Keratinocyte (primary cell): ENCODE data around the gene CORO2A. TPM values are rescaled to one million over a fixed set of nuclear protein-coding genes. Genes with fewer than 3 reads are reported as not detected.

ENCODE experiments used
- DNase-seq: peaks from one replicate; pipeline ENCODE4 v3.0.0-alpha.2; 2011; ENCODE audit warnings: low read depth, missing footprints, low spot score
- FAIRE-seq: peaks from 2 replicates; lab custom pipeline; 2011; peaks lifted over from hg19 to GRCh38; lab: Jason Lieb, UNC
- H2AFZ ChIP-seq: 2 replicates; pipeline ENCODE4 v1.6.0; 2012; ENCODE audit warnings: low read length, control low read depth, inconsistent platforms; ENCODE audit not compliant: control insufficient read depth
- H3K27ac ChIP-seq: 2 replicates; pipeline ENCODE4 v1.5.1; 2011; ENCODE audit warnings: low read length; ENCODE audit not compliant: control insufficient read depth, insufficient read depth
- H3K27me3 ChIP-seq: 3 replicates; pipeline ENCODE4 v1.6.0; 2011; ENCODE audit warnings: low read length; ENCODE audit not compliant: control insufficient read depth, insufficient read depth; ENCODE audit errors: extremely low read depth
- H3K36me3 ChIP-seq, 2 experiments: 2 replicates in 1 of 2; 3 replicates in 1 of 2; pipeline ENCODE4 v1.5.1; 2011; ENCODE audit warnings: low read length in 2 of 2, mild to moderate bottlenecking in 1 of 2; ENCODE audit not compliant: control insufficient read depth in 2 of 2, insufficient read depth in 2 of 2; ENCODE audit errors: extremely low read depth in 1 of 2
- H3K4me1 ChIP-seq: 3 replicates; pipeline ENCODE4 v1.5.1; 2011; ENCODE audit warnings: low read length; ENCODE audit not compliant: control insufficient read depth, insufficient read depth; ENCODE audit errors: extremely low read depth
- H3K4me2 ChIP-seq: 3 replicates; pipeline ENCODE4 v1.6.0; 2011; ENCODE audit warnings: low read depth, low read length; ENCODE audit not compliant: control insufficient read depth, insufficient read depth; ENCODE audit errors: extremely low read depth
- H3K4me3 ChIP-seq, 3 experiments: fragments of 200-600 bp in 1 of 3; sonication (generic) in 1 of 3; 2 replicates in 2 of 3; 3 replicates in 1 of 3; pipeline ENCODE4 v1.5.1; 2011 to 2016; ENCODE audit warnings: low read length in 3 of 3, mild to moderate bottlenecking in 3 of 3, control low read depth in 2 of 3, inconsistent platforms in 1 of 3, low read depth in 1 of 3, mixed read lengths in 1 of 3, mixed run types in 1 of 3, moderate library complexity in 1 of 3; ENCODE audit not compliant: control insufficient read depth in 2 of 3, insufficient read depth in 2 of 3; ENCODE audit errors: extremely low read depth in 1 of 3
- H3K79me2 ChIP-seq: 2 replicates; pipeline ENCODE4 v1.6.0; 2012; ENCODE audit warnings: low read length; ENCODE audit not compliant: control insufficient read depth, insufficient read depth
- H3K9ac ChIP-seq: 3 replicates; pipeline ENCODE4 v1.6.0; 2011; ENCODE audit warnings: low read length; ENCODE audit not compliant: control insufficient read depth, insufficient read depth; ENCODE audit errors: extremely low read depth
- H3K9me1 ChIP-seq: 3 replicates; pipeline ENCODE4 v1.6.0; 2011; ENCODE audit warnings: low read length; ENCODE audit not compliant: control insufficient read depth, insufficient read depth; ENCODE audit errors: extremely low read depth
- H3K9me3 ChIP-seq: 2 replicates; pipeline ENCODE4 v1.5.1; 2012; ENCODE audit warnings: low read depth, low read length; ENCODE audit not compliant: control insufficient read depth
- H4K20me1 ChIP-seq: 3 replicates; pipeline ENCODE4 v1.6.0; 2011; ENCODE audit warnings: low read length; ENCODE audit not compliant: control insufficient read depth, insufficient read depth; ENCODE audit errors: extremely low read depth
- EZH2 ChIP-seq: IDR thresholded peaks from one replicate; pipeline ENCODE4 v1.6.1; 2012; ENCODE audit warnings: inconsistent platforms, mild to moderate bottlenecking, low read length, moderate library complexity
- dilution Hi-C: fragments of 300-500 bp; cut with MboI; formaldehyde crosslinking; loops from one replicate; pipeline ENCODE4 v1.7.0; 2020; ENCODE audit warnings: low sequenced_read_pairs; ENCODE audit not compliant: extremely low pct_ligation_motif_present
- polyA plus RNA-seq, 5 experiments: library from polyadenylated mRNA; depleted of rRNA in 3 of 5; stranded (reverse) in 3 of 5; stranded (forward) in 1 of 5; unstranded in 1 of 5; fragments of >200 nt; gene quantifications; 1 replicate in 1 of 5; 2 replicates in 3 of 5; 3 replicates in 1 of 5; pipeline versions ENCODE4 v1.2.1 to v1.2.3, GENCODE V29; 2011 to 2012; ENCODE audit warnings: missing spikeins in 2 of 5, low read depth in 1 of 5, low replicate concordance in 1 of 5
- TF ChIP-seq, protein P1 (sequence below), 3 experiments: IDR thresholded peaks in 1 of 3; conservative IDR thresholded peaks in 1 of 3; optimal IDR thresholded peaks in 1 of 3; 2 replicates in 2 of 3; 3 replicates in 1 of 3; pipeline versions ENCODE3 to v1.5.1; 2011; ENCODE audit warnings: low read length in 3 of 3, mild to moderate bottlenecking in 3 of 3, moderate library complexity in 2 of 3, control low read depth in 1 of 3, inconsistent platforms in 1 of 3; ENCODE audit not compliant: insufficient read depth in 2 of 3; ENCODE audit errors: extremely low read depth in 1 of 3

CORO2A gene
- polyA plus RNA-seq, 1 donor (not counting 4 experiments of a cell fraction or from before 2014, with no cell fraction given) = 31.7 TPM

DNA sequence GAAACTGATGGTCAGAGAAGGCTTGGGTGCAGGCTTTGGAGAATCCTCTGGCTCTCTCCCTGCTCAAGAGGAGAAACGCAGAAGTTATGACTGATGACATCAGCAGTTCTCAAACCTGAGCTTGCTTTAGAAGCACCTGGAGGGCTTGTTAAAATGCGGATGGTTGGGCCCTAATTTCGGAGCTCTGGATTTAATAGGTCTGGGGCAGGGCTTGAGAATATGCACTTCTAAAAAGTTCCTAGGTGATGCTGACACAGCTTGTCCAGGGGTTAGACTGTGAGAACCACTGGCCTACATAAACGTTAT lies 36.6 kb upstream of the CORO2A start:
- no peak overlapping the region for H3K27ac ChIP-seq
- peaks cover 9% of the 10 kb centered on the region for H3K4me1 ChIP-seq
- H3K9me3 ChIP-seq = no peaks in the 10 kb centered on the region
- dilution Hi-C loops = no loop called here
- H3K4me2 ChIP-seq = no peak overlapping the region
- FAIRE-seq (no peak), DNase-seq (no peak)
- peaks cover 2% of the 10 kb centered on the region for H3K9me1 ChIP-seq
- H3K79me2 ChIP-seq = peaks cover 14% of the 10 kb centered on the region
- no peaks in the 10 kb centered on the region for H4K20me1 ChIP-seq
- no peak overlapping the region for H3K4me3 ChIP-seq
- H3K9ac ChIP-seq = no peak overlapping the region
- no peak overlapping the region for H2AFZ ChIP-seq
- TF ChIP-seq, protein P1, sequence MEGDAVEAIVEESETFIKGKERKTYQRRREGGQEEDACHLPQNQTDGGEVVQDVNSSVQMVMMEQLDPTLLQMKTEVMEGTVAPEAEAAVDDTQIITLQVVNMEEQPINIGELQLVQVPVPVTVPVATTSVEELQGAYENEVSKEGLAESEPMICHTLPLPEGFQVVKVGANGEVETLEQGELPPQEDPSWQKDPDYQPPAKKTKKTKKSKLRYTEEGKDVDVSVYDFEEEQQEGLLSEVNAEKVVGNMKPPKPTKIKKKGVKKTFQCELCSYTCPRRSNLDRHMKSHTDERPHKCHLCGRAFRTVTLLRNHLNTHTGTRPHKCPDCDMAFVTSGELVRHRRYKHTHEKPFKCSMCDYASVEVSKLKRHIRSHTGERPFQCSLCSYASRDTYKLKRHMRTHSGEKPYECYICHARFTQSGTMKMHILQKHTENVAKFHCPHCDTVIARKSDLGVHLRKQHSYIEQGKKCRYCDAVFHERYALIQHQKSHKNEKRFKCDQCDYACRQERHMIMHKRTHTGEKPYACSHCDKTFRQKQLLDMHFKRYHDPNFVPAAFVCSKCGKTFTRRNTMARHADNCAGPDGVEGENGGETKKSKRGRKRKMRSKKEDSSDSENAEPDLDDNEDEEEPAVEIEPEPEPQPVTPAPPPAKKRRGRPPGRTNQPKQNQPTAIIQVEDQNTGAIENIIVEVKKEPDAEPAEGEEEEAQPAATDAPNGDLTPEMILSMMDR (optimal IDR thresholded peaks at IDR 0.05 in 1 of 3, IDR thresholded peaks at IDR 0.05 in 1 of 3, conservative IDR thresholded peaks at IDR 0.05 in 1 of 3; ENCODE audit: extremely low read depth in 1 of 3, insufficient read depth in 2 of 3, low read length in 3 of 3) = no peak
- no peak for TF ChIP-seq EZH2
- peaks cover 51 to 82% of the 10 kb centered on the region in 2 experiments for H3K36me3 ChIP-seq
- H3K27me3 ChIP-seq = no peaks in the 10 kb centered on the region

DNA sequence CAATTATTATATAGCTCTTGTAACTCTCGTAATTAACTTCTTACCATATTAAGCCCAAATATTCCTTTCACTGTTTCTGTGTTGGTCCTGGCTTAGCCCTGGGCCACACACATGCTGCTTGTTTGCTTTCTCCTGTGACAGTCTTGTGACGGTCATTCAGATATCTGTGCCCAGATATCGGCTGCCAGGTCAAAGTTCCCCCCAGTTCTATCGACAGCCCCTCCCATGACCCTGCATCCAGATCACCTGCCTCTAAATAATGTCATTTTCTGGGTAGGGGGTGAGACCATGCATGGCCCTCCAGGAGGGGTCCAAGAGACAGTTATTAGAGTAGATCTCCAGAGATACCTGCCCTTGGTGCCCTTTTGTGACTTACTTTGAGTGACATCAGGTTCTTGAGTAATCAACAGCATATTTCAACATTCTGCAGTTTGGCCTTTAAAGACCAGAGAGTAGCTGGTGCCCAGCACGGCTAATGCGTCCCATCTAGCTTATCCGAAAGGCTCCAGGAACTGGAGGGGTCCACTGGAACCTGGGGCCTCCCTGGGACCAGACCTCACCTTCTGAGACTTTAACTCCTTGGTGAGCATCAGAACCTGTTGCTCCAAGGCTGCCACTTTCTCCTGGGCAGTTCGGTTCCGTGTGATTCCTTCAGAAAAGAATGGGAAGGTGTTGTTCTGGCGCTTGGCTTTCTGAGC lies 36.1 kb upstream of the CORO2A start:
- Histone ChIP-seq H3K9me1 (peaks cover 2% of the 10 kb centered on the region), H3K36me3 (peaks cover 47 to 77% of the 10 kb centered on the region in 2 experiments)

More for the DNA sequence above, 36.1 kb upstream of the CORO2A start:
- TF ChIP-seq, protein P1 (optimal IDR thresholded peaks at IDR 0.05 in 1 of 3, IDR thresholded peaks at IDR 0.05 in 1 of 3, conservative IDR thresholded peaks at IDR 0.05 in 1 of 3; ENCODE audit: extremely low read depth in 1 of 3, insufficient read depth in 2 of 3, low read length in 3 of 3) = no peak
- TF ChIP-seq EZH2 = no peak
- H3K27ac ChIP-seq = no peak overlapping the region
- peaks cover 8% of the 10 kb centered on the region for H3K79me2 ChIP-seq
- H3K9ac ChIP-seq = no peak overlapping the region
- no peak overlapping the region for H2AFZ ChIP-seq
- no peak overlapping the region for H3K4me2 ChIP-seq
- DNase-seq (no peak), FAIRE-seq (no peak)
- no peaks in the 10 kb centered on the region for H3K27me3 ChIP-seq
- H3K4me1 ChIP-seq = peaks cover 13% of the 10 kb centered on the region
- no peaks in the 10 kb centered on the region for H3K9me3 ChIP-seq
- H4K20me1 ChIP-seq = no peaks in the 10 kb centered on the region
- dilution Hi-C loops = no loop called here
- no peak overlapping the region for H3K4me3 ChIP-seq
